ENCODE measurements around the gene ADIPOR2.

ADIPOR2 gene

GRCh38 chr12:1830401-1830845 is 139.6 kb downstream of the ADIPOR2 start:
- DNase-seq (ENCODE audit: low spot score) = no peak

- peak; percentile 73 for DNase-seq (ENCODE audit: low spot score)
These were observed 140.4 kb downstream of the ADIPOR2 start for GRCh38 chr12:1830981-1831963.

GRCh38 chr12:1832801-1833595 is 142.1 kb downstream of the ADIPOR2 start:
- no peak for DNase-seq (ENCODE audit: low spot score)

GRCh38 chr12:1833596-1834028 is 142.7 kb downstream of the ADIPOR2 start:
- no peak for DNase-seq (ENCODE audit: low spot score)

GRCh38 chr12:1834186-1834925 is 143.5 kb downstream of the ADIPOR2 start:
- no peak for DNase-seq (ENCODE audit: low spot score)

GRCh38 chr12:1835211-1836131 is 144.6 kb downstream of the ADIPOR2 start:
- DNase-seq (ENCODE audit: low spot score) = no peak

GRCh38 chr12:1836241-1836803 is 145.5 kb downstream of the ADIPOR2 start:
- DNase-seq (ENCODE audit: low spot score) = no peak

- DNase-seq (ENCODE audit: low spot score) = no peak
These were observed 146.1 kb downstream of the ADIPOR2 start for GRCh38 chr12:1836854-1837421.

GRCh38 chr12:1837541-1838204 is 146.8 kb downstream of the ADIPOR2 start:
- DNase-seq (ENCODE audit: low spot score) = peak; percentile 51
